ENCODE data around the gene KRTAP10-7.

- no peak for TF ChIP-seq POLR2AphosphoS5 (IDR thresholded peaks at IDR 0.05)
- no peak for TF ChIP-seq CTCF (IDR thresholded peaks at IDR 0.05)
Observed at GRCh38 chr21:44581158-44581557, 19.2 kb upstream of the KRTAP10-7 start.
